ENCODE measurements around the gene CALM1. TPM values are rescaled to one million over a fixed set of nuclear protein-coding genes. Genes with fewer than 3 reads are reported as not detected.

Gene CALM1
- total RNA-seq, 2 donors from 2014 or later: 423 to 503 TPM

- H3K27ac ChIP-seq (ENCODE audit: low read depth, low read length): no peak overlapping the region
- WGBS, 2 experiments (ENCODE audit: insufficient coverage in 1 of 2, insufficient read length in 1 of 2): 87% methylated on average over 4 of the region's 4 CpGs; no CpG with 5 or more reads in 1 of the 2 experiments
- H3K4me1 ChIP-seq (ENCODE audit: control insufficient read depth, insufficient read depth, low read length): no peaks in the 10 kb centered on the region
- TF ChIP-seq, protein P1, sequence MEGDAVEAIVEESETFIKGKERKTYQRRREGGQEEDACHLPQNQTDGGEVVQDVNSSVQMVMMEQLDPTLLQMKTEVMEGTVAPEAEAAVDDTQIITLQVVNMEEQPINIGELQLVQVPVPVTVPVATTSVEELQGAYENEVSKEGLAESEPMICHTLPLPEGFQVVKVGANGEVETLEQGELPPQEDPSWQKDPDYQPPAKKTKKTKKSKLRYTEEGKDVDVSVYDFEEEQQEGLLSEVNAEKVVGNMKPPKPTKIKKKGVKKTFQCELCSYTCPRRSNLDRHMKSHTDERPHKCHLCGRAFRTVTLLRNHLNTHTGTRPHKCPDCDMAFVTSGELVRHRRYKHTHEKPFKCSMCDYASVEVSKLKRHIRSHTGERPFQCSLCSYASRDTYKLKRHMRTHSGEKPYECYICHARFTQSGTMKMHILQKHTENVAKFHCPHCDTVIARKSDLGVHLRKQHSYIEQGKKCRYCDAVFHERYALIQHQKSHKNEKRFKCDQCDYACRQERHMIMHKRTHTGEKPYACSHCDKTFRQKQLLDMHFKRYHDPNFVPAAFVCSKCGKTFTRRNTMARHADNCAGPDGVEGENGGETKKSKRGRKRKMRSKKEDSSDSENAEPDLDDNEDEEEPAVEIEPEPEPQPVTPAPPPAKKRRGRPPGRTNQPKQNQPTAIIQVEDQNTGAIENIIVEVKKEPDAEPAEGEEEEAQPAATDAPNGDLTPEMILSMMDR (conservative IDR thresholded peaks at IDR 0.05): no peak
- no peak overlapping the region for H3K4me3 ChIP-seq (ENCODE audit: low read length)
- H3K27me3 ChIP-seq (ENCODE audit: control insufficient read depth, insufficient read depth, low read length, poor library complexity, severe bottlenecking): no peaks in the 10 kb centered on the region
- no peaks in the 10 kb centered on the region for H3K9me3 Mint-ChIP-seq
- H3K27me3 Mint-ChIP-seq (ENCODE audit: insufficient read depth): no peaks in the 10 kb centered on the region
- no peaks in the 10 kb centered on the region for H3K36me3 Mint-ChIP-seq (ENCODE audit: low read depth)
- no peaks in the 10 kb centered on the region for H3K36me3 ChIP-seq (ENCODE audit: control insufficient read depth, insufficient read depth, low read length)
- no peak overlapping the region for H3K27ac Mint-ChIP-seq
- no peak overlapping the region for H3K4me3 Mint-ChIP-seq
- DNase-seq: no peak
- no peaks in the 10 kb centered on the region for H3K9me3 ChIP-seq (ENCODE audit: control insufficient read depth, low read length)
- H3K9ac ChIP-seq (ENCODE audit: extremely low read depth, low read length, poor library complexity, severe bottlenecking): no peak overlapping the region
- H3K4me1 Mint-ChIP-seq: peaks cover 6% of the 10 kb centered on the region
These were observed 20.9 kb upstream of the CALM1 start for GRCh38 chr14:90375934-90376333.

GRCh38 chr14:90378249-90378648 is 18.6 kb upstream of the CALM1 start:
- Histone ChIP-seq H3K27me3 (ENCODE audit: control insufficient read depth, insufficient read depth, low read length, poor library complexity, severe bottlenecking) (no peaks in the 10 kb centered on the region), H3K9me3 (ENCODE audit: control insufficient read depth, low read length) (no peaks in the 10 kb centered on the region), H3K27ac (ENCODE audit: low read depth, low read length) (no peak overlapping the region), H3K4me1 (ENCODE audit: control insufficient read depth, insufficient read depth, low read length) (no peaks in the 10 kb centered on the region), H3K4me3 (ENCODE audit: low read length) (no peak overlapping the region), H3K36me3 (ENCODE audit: control insufficient read depth, insufficient read depth, low read length) (no peaks in the 10 kb centered on the region), H3K9ac (ENCODE audit: extremely low read depth, low read length, poor library complexity, severe bottlenecking) (no peak overlapping the region)
- H3K9me3 Mint-ChIP-seq: no peaks in the 10 kb centered on the region
- H3K4me3 Mint-ChIP-seq: no peak overlapping the region
- WGBS, 2 experiments (ENCODE audit: insufficient coverage in 1 of 2, insufficient read length in 1 of 2): 92 to 96% methylated on average over 6 of the region's 6 CpGs
- peaks cover 12% of the 10 kb centered on the region for H3K4me1 Mint-ChIP-seq
- no peaks in the 10 kb centered on the region for H3K27me3 Mint-ChIP-seq (ENCODE audit: insufficient read depth)
- TF ChIP-seq, protein P1 (conservative IDR thresholded peaks at IDR 0.05): no peak
- no peaks in the 10 kb centered on the region for H3K36me3 Mint-ChIP-seq (ENCODE audit: low read depth)
- no peak overlapping the region for H3K27ac Mint-ChIP-seq
- DNase-seq: no peak

GRCh38 chr14:90379106-90379505 is 17.7 kb upstream of the CALM1 start:
- no peaks in the 10 kb centered on the region for H3K27me3 ChIP-seq (ENCODE audit: control insufficient read depth, insufficient read depth, low read length, poor library complexity, severe bottlenecking)
- Mint-ChIP-seq H3K4me3 (no peak overlapping the region), H3K4me1 (peaks cover 14% of the 10 kb centered on the region), H3K36me3 (ENCODE audit: low read depth) (no peaks in the 10 kb centered on the region), H3K27me3 (ENCODE audit: insufficient read depth) (no peaks in the 10 kb centered on the region), H3K9me3 (no peaks in the 10 kb centered on the region), H3K27ac (no peak overlapping the region)
- WGBS, 2 experiments (ENCODE audit: insufficient coverage in 1 of 2, insufficient read length in 1 of 2): 95% methylated on average over 2 of the region's 2 CpGs; no CpG with 5 or more reads in 1 of the 2 experiments
- TF ChIP-seq, protein P1 (conservative IDR thresholded peaks at IDR 0.05): no peak
- no peak overlapping the region for H3K4me3 ChIP-seq (ENCODE audit: low read length)
- no peaks in the 10 kb centered on the region for H3K36me3 ChIP-seq (ENCODE audit: control insufficient read depth, insufficient read depth, low read length)
- no peak overlapping the region for H3K27ac ChIP-seq (ENCODE audit: low read depth, low read length)
- no peak overlapping the region for H3K9ac ChIP-seq (ENCODE audit: extremely low read depth, low read length, poor library complexity, severe bottlenecking)
- no peaks in the 10 kb centered on the region for H3K9me3 ChIP-seq (ENCODE audit: control insufficient read depth, low read length)
- H3K4me1 ChIP-seq (ENCODE audit: control insufficient read depth, insufficient read depth, low read length): no peaks in the 10 kb centered on the region
- DNase-seq: no peak

All from endodermal cell (in vitro differentiated cells).